KMS-11 (cell line): ENCODE data around the gene NLK.

ENCODE experiments used
- H2AFZ ChIP-seq: fragments of 200-600 bp; sonication (generic); 2 replicates; pipeline ENCODE4 v1.6.1; 2016; ENCODE audit warnings: antibody characterized with exemption, mixed run types, low read depth
- H3K27ac ChIP-seq: fragments of 200-600 bp; sonication (generic); 2 replicates; pipeline ENCODE4 v1.6.1; 2016; ENCODE audit warnings: mild to moderate bottlenecking, mixed run types
- H3K27me3 ChIP-seq: fragments of 200-600 bp; sonication (generic); 2 replicates; pipeline ENCODE4 v1.6.1; 2017; ENCODE audit warnings: mild to moderate bottlenecking, low read depth, mixed run types, moderate library complexity; ENCODE audit not compliant: insufficient read depth
- H3K36me3 ChIP-seq: fragments of 200-600 bp; sonication (generic); 2 replicates; pipeline ENCODE4 v1.6.1; 2017; ENCODE audit warnings: mild to moderate bottlenecking, mixed run types; ENCODE audit not compliant: insufficient read depth
- H3K4me1 ChIP-seq: fragments of 200-600 bp; sonication (generic); 2 replicates; pipeline ENCODE4 v1.6.1; 2016; ENCODE audit warnings: mild to moderate bottlenecking, low read depth, mixed run types; ENCODE audit not compliant: poor library complexity, severe bottlenecking
- H3K4me2 ChIP-seq: fragments of 200-600 bp; sonication (generic); 2 replicates; pipeline ENCODE4 v1.7.0; 2016; ENCODE audit warnings: mild to moderate bottlenecking, mixed run types
- H3K4me3 ChIP-seq: fragments of 200-600 bp; sonication (generic); IDR thresholded peaks from 2 replicates; pipeline ENCODE4 v1.6.1; 2017; ENCODE audit warnings: low read depth, low read length, mixed read lengths; ENCODE audit not compliant: insufficient read depth
- H3K79me2 ChIP-seq: fragments of 200-600 bp; sonication (generic); 2 replicates; pipeline ENCODE4 v1.6.1; 2016; ENCODE audit warnings: low read depth, mixed run types; ENCODE audit not compliant: insufficient read depth
- H3K9ac ChIP-seq: fragments of 200-600 bp; sonication (generic); 2 replicates; pipeline ENCODE4 v1.6.1; 2016; ENCODE audit warnings: mild to moderate bottlenecking, mixed run types
- H4K20me1 ChIP-seq: fragments of 200-600 bp; sonication (generic); 2 replicates; pipeline ENCODE4 v1.6.1; 2016; ENCODE audit warnings: mild to moderate bottlenecking, mixed run types; ENCODE audit not compliant: insufficient read depth
- TF ChIP-seq, protein P1 (sequence below): fragments of 200-600 bp; sonication (generic); conservative IDR thresholded peaks from 2 replicates; pipeline ENCODE4 v1.6.1; 2017; ENCODE audit warnings: low read depth, mild to moderate bottlenecking, antibody characterized with exemption, low read length, moderate library complexity, mixed read lengths

Gene NLK

DNA sequence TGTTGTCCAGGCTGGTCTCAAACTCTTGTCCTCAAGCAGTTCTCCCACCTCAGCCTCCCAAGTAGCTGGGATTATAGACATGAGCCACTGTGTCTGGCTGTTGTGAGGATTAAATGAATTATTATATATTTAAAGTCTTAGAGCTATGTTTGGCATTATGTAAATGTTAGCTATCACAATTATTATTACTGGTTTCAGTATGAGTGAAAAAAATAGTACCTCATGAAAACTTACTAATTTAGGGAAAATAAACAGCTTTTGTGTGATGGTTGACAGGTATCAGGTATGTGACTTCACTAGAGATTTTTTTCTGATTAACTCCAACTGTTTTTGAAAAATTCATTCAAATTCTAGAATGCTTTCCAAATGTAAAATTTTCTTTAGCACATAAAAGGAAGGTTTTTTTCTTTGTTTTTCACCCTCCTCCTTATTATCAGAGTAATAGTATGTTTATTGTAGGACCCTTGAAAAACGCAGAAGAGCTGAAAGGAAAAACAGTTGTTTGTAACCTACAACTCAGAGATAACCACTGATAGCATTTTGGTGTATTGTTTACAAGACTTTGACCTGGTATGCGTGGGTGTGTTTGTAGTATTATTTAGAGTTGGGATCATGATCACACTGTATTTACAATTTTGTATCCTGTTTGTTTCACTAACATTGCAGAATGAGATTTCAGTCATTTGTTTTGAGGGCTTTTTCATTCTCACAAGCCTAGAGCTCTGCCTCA is 13.2 kb downstream of the NLK start:
- no peaks in the 10 kb centered on the region for H3K36me3 ChIP-seq
- H2AFZ ChIP-seq = no peak overlapping the region
- H3K79me2 ChIP-seq = peaks cover 10% of the 10 kb centered on the region; the same call in 1 of the 2 replicates
- no peaks in the 10 kb centered on the region for H3K27me3 ChIP-seq
- no peak overlapping the region for H3K9ac ChIP-seq
- no peak overlapping the region for H3K4me3 ChIP-seq
- H4K20me1 ChIP-seq = peaks cover 6% of the 10 kb centered on the region; the same call in 1 of the 2 replicates
- no peak overlapping the region for H3K27ac ChIP-seq
- H3K4me1 ChIP-seq = peaks cover 24% of the 10 kb centered on the region
- TF ChIP-seq, protein P1, sequence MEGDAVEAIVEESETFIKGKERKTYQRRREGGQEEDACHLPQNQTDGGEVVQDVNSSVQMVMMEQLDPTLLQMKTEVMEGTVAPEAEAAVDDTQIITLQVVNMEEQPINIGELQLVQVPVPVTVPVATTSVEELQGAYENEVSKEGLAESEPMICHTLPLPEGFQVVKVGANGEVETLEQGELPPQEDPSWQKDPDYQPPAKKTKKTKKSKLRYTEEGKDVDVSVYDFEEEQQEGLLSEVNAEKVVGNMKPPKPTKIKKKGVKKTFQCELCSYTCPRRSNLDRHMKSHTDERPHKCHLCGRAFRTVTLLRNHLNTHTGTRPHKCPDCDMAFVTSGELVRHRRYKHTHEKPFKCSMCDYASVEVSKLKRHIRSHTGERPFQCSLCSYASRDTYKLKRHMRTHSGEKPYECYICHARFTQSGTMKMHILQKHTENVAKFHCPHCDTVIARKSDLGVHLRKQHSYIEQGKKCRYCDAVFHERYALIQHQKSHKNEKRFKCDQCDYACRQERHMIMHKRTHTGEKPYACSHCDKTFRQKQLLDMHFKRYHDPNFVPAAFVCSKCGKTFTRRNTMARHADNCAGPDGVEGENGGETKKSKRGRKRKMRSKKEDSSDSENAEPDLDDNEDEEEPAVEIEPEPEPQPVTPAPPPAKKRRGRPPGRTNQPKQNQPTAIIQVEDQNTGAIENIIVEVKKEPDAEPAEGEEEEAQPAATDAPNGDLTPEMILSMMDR = no peak
- no peak overlapping the region for H3K4me2 ChIP-seq

DNA sequence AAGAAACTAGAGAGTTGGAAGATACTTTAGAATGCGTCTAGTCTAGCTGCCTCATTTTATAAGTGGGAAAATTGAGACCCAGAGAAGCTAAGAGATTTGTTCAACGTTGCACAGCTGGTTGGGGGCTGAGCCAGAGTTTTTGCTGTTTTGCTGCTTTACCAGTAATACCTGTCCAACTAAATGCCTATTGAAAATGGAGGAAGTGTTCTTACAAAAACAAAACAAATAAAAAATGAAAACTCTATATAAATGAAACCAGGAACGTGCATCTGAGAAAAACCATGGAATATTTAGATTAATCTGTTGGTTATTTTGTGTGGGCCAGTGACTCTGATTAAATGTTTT is 13.8 kb downstream of the NLK start:
- no peaks in the 10 kb centered on the region for H3K27me3 ChIP-seq
- H2AFZ ChIP-seq = no peak overlapping the region
- H3K9ac ChIP-seq = no peak overlapping the region
- peaks cover 10% of the 10 kb centered on the region; the same call in 1 of the 2 replicates for H3K79me2 ChIP-seq
- TF ChIP-seq, protein P1 = no peak
- no peak overlapping the region for H3K4me2 ChIP-seq
- H3K4me3 ChIP-seq = no peak overlapping the region
- H3K36me3 ChIP-seq = no peaks in the 10 kb centered on the region
- H3K4me1 ChIP-seq = peaks cover 24% of the 10 kb centered on the region
- no peak overlapping the region for H3K27ac ChIP-seq
- peaks cover 6% of the 10 kb centered on the region; the same call in 1 of the 2 replicates for H4K20me1 ChIP-seq

DNA sequence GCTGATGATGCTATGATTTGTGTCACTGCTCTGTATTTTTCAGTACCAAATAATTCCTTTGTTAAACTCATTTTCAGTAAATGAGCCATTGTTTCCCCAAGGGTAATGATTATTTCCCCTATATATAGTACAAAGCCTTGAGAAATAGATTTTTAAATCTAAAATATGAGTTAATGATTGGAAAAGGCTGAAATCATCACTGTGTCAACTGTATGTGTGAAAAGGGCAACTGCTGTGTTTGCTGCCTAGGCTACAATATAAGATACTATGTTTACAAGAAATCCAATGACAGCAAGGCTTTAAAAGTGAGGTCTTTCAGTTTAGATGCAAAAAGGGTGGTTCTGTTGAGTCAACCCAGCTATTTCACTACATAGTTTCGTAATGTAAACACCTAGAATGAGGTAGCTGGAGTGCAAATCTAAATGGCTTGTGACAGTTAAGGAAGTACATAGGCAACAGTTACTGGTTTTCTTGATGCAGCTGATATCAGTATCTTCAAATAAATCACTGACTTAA is 15.3 kb downstream of the NLK start:
- no peak overlapping the region for H3K4me2 ChIP-seq

DNA sequence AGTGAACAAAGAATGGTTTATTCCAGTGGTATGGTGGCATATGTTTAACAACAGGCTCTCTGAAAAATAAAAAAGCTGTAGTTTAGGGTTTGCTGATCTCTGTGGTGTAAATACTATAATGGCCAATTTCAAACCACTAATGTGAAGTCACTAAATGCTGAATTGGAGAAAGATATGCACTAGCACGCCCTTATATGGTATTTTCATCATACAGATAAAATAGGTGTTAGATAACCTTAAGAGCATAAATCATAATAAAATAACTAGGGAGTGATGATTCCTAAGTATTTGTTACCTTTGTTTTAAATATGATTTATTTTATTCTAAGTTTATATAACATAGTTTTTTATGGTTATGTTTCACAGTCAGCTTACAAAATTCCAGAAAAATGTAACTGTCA is 17.2 kb downstream of the NLK start:
- TF ChIP-seq, protein P1 = no peak
- Histone ChIP-seq H3K79me2 (peaks cover 4% of the 10 kb centered on the region; the same call in 1 of the 2 replicates), H3K27me3 (no peaks in the 10 kb centered on the region), H2AFZ (no peak overlapping the region), H3K9ac (no peak overlapping the region), H3K4me3 (no peak overlapping the region), H3K27ac (no peak overlapping the region), H3K4me2 (no peak overlapping the region), H3K4me1 (peaks cover 6% of the 10 kb centered on the region), H3K36me3 (no peaks in the 10 kb centered on the region), H4K20me1 (peaks cover 6% of the 10 kb centered on the region; the same call in 1 of the 2 replicates)

More for the DNA sequence above, 15.3 kb downstream of the NLK start:
- Histone ChIP-seq H3K4me1 (peaks cover 13% of the 10 kb centered on the region), H3K9ac (no peak overlapping the region), H3K27ac (no peak overlapping the region), H3K36me3 (no peaks in the 10 kb centered on the region), H2AFZ (no peak overlapping the region), H4K20me1 (peaks cover 6% of the 10 kb centered on the region; the same call in 1 of the 2 replicates), H3K79me2 (peaks cover 10% of the 10 kb centered on the region; the same call in 1 of the 2 replicates), H3K27me3 (no peaks in the 10 kb centered on the region), H3K4me3 (no peak overlapping the region)
- TF ChIP-seq, protein P1 = no peak
